ENCODE data around the gene STX11. TPM values are rescaled to one million over a fixed set of nuclear protein-coding genes. Genes with fewer than 3 reads are reported as not detected.
A peak's percentile ranks its signal among the peaks of the same experiment; 100 is the strongest.

STX11 gene
- total RNA-seq: 1 to 10 TPM in 2 of 3 donors, under 1 TPM in 1; 0.84 to 2.7 (median 2.5) TPM
- long read RNA-seq, donor 1, partial matches to known transcripts: 0 of 3 reads
- long read RNA-seq, donor 1, other reads (novel, unspliced or antisense): 0 of 3 reads
- long read RNA-seq, donor 2, partial matches to known transcripts: 0 of 1 reads
- long read RNA-seq, donor 2, other reads (novel, unspliced or antisense): 0 of 1 reads

DNA sequence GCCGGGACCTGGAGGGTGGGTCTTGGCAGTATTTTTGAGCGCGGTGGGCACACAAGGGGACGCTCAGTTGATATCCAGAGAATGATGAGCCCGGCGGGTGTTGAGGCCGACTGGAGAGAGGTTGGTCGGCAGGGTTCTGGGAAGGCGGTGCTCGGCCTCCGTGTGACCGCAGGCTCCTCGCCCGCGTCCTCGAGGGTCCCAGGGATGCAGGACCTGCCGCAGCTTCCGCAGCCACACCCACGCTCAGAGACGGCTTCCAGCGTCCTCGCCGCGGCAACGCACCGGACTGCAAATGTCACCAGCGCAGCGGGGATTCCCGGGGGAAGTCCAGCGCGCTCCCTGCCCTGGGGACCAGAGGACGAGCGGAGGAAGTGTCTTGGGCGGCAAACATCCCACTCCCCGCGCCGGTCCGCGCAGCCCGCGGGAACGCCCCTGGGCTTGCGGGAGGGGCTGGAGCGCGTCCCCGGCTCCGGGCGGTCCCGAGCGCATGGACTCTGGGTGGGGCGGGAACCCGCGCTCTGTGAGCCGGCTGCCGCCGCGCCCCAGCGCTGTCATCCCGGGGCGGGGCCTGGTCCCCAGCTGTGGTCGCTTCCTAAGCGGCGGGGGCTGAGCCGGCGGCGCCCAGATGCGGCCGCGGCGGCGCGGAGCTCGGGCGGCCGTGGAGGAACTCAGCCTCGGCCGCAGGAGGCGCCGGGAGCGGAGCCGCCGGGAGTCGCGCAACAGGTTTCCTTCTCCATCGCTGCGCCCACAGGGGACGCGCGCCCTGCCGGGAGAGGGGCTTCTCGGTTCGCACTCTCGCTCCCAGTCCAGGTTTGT, at the start of gene STX11:
STX11 (plus strand) TSS at position 624 of the 816 bp plus-strand sequence. CDS start 36,111 bp downstream, outside the sequence.
- ATAC-seq (peak; percentile 90), DNase-seq (peak; percentile 72 to 87 (median 83))
- Histone ChIP-seq H3K4me3 (peak within 1 kb of the TSS; percentile 21), H3K9me3 (no peaks in the 10 kb centered on the region), H3K4me1 (ENCODE audit: low read depth) (peaks cover 7% of the 10 kb centered on the region), H3K36me3 (ENCODE audit: low read depth) (no peaks in the 10 kb centered on the region)
- intact Hi-C loops (cut with DNase I, micrococcal nuclease): no loop called here
- TF ChIP-seq, protein P1, sequence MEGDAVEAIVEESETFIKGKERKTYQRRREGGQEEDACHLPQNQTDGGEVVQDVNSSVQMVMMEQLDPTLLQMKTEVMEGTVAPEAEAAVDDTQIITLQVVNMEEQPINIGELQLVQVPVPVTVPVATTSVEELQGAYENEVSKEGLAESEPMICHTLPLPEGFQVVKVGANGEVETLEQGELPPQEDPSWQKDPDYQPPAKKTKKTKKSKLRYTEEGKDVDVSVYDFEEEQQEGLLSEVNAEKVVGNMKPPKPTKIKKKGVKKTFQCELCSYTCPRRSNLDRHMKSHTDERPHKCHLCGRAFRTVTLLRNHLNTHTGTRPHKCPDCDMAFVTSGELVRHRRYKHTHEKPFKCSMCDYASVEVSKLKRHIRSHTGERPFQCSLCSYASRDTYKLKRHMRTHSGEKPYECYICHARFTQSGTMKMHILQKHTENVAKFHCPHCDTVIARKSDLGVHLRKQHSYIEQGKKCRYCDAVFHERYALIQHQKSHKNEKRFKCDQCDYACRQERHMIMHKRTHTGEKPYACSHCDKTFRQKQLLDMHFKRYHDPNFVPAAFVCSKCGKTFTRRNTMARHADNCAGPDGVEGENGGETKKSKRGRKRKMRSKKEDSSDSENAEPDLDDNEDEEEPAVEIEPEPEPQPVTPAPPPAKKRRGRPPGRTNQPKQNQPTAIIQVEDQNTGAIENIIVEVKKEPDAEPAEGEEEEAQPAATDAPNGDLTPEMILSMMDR (IDR thresholded peaks at IDR 0.05): no peak

DNA sequence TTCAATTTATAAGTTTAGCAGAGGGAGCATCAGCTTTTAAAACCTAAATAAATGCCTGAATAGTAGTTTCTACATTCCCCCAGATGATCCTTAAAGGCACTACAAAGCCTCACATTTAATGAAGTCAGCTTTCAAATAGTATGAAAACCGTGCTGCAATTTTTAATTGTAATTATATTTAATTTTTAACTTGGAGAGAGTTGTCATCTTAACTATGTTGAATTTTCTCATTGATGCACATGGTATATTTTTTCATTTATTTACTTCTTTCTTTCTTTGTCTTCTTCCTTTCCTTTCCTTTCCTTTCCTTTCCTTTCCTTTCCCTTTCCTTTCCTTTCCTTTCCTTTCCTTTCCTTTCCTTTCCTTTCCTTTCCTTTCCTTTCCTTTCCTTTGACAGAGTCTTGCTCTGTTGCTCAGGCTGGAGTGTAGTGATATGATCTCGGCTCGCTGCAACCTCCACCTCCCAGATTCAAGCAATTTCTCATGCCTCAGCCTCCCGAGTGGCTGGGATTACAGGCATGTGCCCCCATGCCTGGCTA, 47.2 kb upstream of the STX11 start:
- H3K4me3 ChIP-seq: no peak overlapping the region
- intact Hi-C loops (cut with DNase I, micrococcal nuclease): no loop called here
- H3K9me3 ChIP-seq: no peaks in the 10 kb centered on the region
- no peak for ATAC-seq
- TF ChIP-seq, protein P1 (IDR thresholded peaks at IDR 0.05): no peak
- H3K36me3 ChIP-seq (ENCODE audit: low read depth): no peaks in the 10 kb centered on the region
- no peak for DNase-seq
- no peaks in the 10 kb centered on the region for H3K4me1 ChIP-seq (ENCODE audit: low read depth)

DNA sequence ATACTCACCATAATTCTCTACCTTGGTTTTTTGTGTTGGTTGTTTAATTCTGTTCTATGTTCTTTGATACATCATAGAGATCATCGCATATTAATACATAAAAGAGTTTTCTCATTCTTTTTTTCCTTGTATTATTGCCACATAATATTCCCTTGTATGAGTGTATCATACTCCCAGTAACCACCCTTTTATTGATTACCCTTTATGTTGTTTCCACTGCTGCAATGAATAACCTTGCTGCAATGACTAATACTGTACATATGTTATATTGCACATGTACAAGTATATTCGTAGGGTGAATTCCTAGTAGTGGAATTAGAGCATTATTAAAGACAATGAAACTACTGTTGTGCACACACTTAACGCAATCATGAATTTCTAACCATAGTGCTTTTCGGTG, 45.8 kb upstream of the STX11 start:
- Histone ChIP-seq H3K4me1 (ENCODE audit: low read depth) (no peaks in the 10 kb centered on the region), H3K4me3 (no peak overlapping the region), H3K9me3 (no peaks in the 10 kb centered on the region), H3K36me3 (ENCODE audit: low read depth) (no peaks in the 10 kb centered on the region)
- TF ChIP-seq, protein P1 (IDR thresholded peaks at IDR 0.05): no peak
- DNase-seq (no peak), ATAC-seq (no peak)
- intact Hi-C loops (cut with DNase I, micrococcal nuclease): loop anchor here in 1 of 2 donors (2.0 kb wide), 1 partner anchor 378 kb away; no protein-coding TSS in a partner anchor

DNA sequence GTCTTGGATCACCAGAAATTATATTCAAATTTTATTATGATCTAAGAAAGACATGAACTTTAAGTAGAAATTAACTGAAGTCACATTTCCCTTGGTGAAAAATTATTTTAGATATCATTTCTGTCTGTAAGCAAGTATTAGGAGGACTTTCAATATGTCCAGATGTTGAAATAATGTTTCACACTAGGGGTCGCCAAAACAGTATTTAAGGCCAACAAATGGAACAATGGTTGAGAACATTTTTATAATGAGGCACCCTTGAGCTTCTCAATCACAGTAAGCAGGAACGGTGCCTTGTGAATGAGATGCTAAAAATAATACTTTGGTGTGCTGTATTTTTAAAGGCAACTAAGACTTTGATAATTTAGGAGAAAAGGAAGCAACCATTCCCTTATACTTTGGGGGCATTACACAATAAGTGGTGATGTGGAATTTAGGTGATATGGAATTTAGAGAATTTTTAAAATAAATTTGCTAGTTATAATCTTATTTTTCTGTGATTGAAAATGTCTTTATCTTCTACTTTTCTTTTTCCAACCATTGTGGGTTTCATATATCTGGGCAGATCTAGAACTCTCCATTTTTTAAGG, 45.3 kb upstream of the STX11 start:
- DNase-seq (peak in 1 of 3 donors; percentile 83), ATAC-seq (peak; percentile 63)
- no peaks in the 10 kb centered on the region for H3K9me3 ChIP-seq
- intact Hi-C loops (cut with DNase I, micrococcal nuclease): loop anchor here (2.0 to 5.0 kb wide), 2 partner anchors 112 to 378 kb away; no protein-coding TSS in a partner anchor
- H3K4me3 ChIP-seq: no peak overlapping the region
- TF ChIP-seq, protein P1 (IDR thresholded peaks at IDR 0.05): peak; percentile 17
- H3K36me3 ChIP-seq (ENCODE audit: low read depth): no peaks in the 10 kb centered on the region
- H3K4me1 ChIP-seq (ENCODE audit: low read depth): no peaks in the 10 kb centered on the region

DNA sequence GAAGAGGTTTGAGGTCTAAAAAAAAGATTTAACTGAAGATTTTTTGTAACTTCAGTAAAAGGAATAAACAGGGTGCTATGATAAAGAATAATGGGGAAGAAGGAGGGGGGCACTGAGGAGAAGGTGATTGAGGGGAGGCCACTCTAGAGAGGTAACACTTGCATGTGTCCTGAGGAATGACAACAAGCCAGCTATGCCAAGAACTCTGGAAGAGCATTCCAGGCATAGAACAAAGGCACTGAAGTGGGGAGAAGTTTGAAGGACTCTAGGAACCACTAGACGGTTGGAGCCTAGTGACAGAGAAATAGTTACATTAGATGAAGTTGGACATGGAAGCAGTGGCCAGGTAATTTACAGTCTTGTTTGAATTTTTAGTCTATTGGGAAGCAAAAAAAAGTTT, 44.1 kb upstream of the STX11 start:
- Histone ChIP-seq H3K9me3 (no peaks in the 10 kb centered on the region), H3K36me3 (ENCODE audit: low read depth) (no peaks in the 10 kb centered on the region), H3K4me3 (no peak overlapping the region), H3K4me1 (ENCODE audit: low read depth) (no peaks in the 10 kb centered on the region)
- TF ChIP-seq, protein P1 (IDR thresholded peaks at IDR 0.05): no peak
- ATAC-seq (no peak), DNase-seq (no peak)
- intact Hi-C loops (cut with DNase I, micrococcal nuclease): loop anchor here (5.0 kb wide), 1 partner anchor 111 kb away; no protein-coding TSS in a partner anchor

Data from mucosa of descending colon (tissue), 3 donors.